GM18520 (cell line): ENCODE data around the gene EMC7.

Source experiments
- ATAC-seq: cut with Tn5 transposase; IDR thresholded peaks from one replicate; pipeline ENCODE4 v1.9.1; 2021; ENCODE audit not compliant: unreplicated experiment

The EMC7 gene

DNA sequence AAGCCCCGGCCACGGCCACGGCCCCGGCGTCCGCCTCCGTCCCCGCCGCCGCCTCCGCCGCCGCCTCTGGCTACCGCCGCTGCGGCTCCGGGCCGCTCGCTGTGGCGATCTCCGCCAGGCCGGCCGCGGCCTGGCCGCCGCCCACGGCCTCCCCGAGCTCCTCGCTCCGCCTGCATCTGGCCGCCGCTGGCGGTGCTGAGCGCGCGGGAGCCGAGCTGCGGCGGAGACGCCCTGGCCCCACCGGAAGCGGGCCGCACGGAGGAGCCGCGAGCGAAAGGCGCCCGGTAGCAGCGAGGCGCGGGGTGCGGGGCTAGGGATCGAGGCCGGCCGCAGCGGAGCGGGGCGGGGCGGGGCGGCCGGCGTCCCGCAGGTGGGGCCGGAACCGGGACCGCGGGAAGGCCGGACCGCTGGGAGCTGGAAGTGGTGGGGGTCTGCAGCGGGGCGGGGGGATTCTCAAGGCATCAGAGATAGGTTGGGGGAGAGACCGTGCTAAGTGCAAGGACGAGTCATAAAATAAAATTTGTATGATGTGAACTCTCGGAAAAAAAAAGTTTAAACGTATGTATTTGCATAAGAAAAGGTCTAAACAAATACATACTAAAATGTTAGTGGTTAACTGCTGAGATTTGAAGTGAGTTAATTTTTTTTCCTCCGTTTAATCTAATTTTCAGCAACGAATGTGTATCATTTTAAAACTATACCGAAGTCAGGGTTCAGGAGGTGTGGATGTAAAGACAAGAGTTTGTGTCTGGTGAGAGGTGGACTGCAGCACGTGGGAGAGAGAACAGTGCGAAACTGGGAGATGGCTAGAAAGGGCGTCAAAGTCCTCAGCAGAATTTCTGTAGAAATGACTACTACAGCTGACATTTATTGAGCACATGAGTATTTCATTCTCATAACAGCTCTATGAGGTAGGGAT lies 62.5 kb downstream of the EMC7 start, which contains the start of gene AVEN:
AVEN (minus strand) TSS at position 334 of the 919 bp plus-strand sequence; CDS start at position 176, 158 bp downstream.
- peak; percentile 29 for ATAC-seq

DNA sequence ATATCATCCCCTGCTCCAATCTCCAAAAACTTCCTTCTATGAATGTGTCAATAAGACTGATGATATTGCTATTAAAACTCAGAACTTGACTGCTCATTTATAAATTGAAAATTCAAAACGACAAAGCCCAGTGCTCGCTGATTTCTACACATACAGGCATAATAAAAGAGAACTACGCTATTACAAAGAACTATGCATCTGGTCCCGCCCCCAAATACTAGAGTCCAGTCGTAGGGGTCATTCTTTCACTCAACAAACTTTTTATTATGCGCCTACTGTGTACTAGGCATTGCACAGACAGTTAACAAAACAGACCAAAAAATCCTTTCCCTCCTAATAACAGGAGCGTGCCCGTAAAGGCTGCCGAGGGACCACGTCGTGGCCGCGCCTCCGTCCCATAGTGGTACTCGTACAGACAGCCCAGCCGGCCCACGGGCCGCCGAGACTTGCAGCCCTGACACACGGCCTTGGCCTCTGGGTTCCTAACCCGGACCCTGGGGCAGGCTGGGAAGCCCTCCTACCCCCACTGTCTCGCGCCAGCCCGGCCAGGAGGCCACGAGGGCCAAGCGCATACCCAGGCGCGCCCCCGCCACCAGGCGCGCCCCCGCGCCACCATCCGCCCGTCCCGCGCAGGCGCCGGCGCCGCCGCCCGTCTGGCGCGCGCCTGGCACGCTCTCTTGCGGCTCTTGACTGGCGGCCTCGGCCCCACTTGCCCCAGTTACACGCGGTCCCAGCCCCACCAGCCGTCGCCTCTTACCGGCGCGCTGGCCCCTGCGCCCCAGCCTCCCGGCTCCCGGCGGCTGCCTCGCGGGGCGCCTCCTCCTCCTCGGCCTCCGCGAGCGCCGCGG lies 63.4 kb downstream of the EMC7 start:
- peak; percentile 72 for ATAC-seq
